ENCODE data around the gene C2orf74. TPM values are rescaled to one million over a fixed set of nuclear protein-coding genes. Genes with fewer than 3 reads are reported as not detected.

Gene C2orf74
- total RNA-seq, 1 donor from 2014 or later = 10.0 TPM

DNA sequence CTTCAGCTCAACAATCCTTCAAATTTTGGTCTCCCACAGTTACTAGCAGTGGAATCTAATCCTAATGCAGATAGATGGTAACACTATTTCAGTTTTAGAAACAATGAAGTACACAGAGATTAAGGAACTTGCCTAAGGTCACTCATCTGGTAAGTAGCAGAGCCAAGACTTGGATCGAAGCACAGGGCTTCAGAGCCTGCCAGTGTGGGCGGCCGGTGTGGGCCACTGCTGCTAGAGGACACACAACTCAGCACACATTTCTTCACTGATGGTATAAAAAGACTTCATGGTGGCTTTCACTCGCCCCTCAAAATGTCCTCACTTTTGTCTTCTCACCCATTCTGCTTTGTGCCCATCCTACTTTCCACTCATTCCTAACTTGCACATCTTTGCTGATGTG is 11.1 kb downstream of the C2orf74 start:
- Mint-ChIP-seq H3K4me1 (ENCODE audit: low read depth) (peaks cover 8% of the 10 kb centered on the region), H3K36me3 (ENCODE audit: insufficient read depth) (peaks cover 1% of the 10 kb centered on the region), H3K27me3 (peaks cover 17% of the 10 kb centered on the region), H3K9me3 (ENCODE audit: low read depth) (no peaks in the 10 kb centered on the region), H3K4me3 (ENCODE audit: low read depth) (no peak overlapping the region), H3K27ac (no peak overlapping the region)
- TF ChIP-seq, protein P1, sequence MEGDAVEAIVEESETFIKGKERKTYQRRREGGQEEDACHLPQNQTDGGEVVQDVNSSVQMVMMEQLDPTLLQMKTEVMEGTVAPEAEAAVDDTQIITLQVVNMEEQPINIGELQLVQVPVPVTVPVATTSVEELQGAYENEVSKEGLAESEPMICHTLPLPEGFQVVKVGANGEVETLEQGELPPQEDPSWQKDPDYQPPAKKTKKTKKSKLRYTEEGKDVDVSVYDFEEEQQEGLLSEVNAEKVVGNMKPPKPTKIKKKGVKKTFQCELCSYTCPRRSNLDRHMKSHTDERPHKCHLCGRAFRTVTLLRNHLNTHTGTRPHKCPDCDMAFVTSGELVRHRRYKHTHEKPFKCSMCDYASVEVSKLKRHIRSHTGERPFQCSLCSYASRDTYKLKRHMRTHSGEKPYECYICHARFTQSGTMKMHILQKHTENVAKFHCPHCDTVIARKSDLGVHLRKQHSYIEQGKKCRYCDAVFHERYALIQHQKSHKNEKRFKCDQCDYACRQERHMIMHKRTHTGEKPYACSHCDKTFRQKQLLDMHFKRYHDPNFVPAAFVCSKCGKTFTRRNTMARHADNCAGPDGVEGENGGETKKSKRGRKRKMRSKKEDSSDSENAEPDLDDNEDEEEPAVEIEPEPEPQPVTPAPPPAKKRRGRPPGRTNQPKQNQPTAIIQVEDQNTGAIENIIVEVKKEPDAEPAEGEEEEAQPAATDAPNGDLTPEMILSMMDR (IDR thresholded peaks at IDR 0.05; ENCODE audit: unreplicated experiment) = no peak
- DNase-seq (ENCODE audit: low spot score, unreplicated experiment) = no peak

GRCh38 chr2:61175036-61175435 is 13.0 kb downstream of the C2orf74 start:
- no peak for DNase-seq (ENCODE audit: low spot score, unreplicated experiment)
- Mint-ChIP-seq H3K4me3 (ENCODE audit: low read depth) (peak overlapping the region; percentile 49), H3K9me3 (ENCODE audit: low read depth) (no peaks in the 10 kb centered on the region), H3K27me3 (peaks cover 17% of the 10 kb centered on the region), H3K36me3 (ENCODE audit: insufficient read depth) (peaks cover 7% of the 10 kb centered on the region), H3K4me1 (ENCODE audit: low read depth) (peaks cover 25% of the 10 kb centered on the region), H3K27ac (no peak overlapping the region)
- TF ChIP-seq, protein P1 (IDR thresholded peaks at IDR 0.05; ENCODE audit: unreplicated experiment) = no peak

- H3K9me3 Mint-ChIP-seq (ENCODE audit: low read depth) = no peaks in the 10 kb centered on the region
- TF ChIP-seq, protein P1 (IDR thresholded peaks at IDR 0.05; ENCODE audit: unreplicated experiment) = no peak
- H3K27me3 Mint-ChIP-seq = peaks cover 17% of the 10 kb centered on the region
- peaks cover 11% of the 10 kb centered on the region for H3K36me3 Mint-ChIP-seq (ENCODE audit: insufficient read depth)
- peak; percentile 95 for DNase-seq (ENCODE audit: low spot score, unreplicated experiment)
- peak overlapping the region; percentile 85 for H3K4me3 Mint-ChIP-seq (ENCODE audit: low read depth)
- peak overlapping the region; percentile 90 for H3K27ac Mint-ChIP-seq
- peaks cover 39% of the 10 kb centered on the region for H3K4me1 Mint-ChIP-seq (ENCODE audit: low read depth)
Observed at GRCh38 chr2:61176755-61177726, 15.1 kb downstream of the C2orf74 start.

DNA sequence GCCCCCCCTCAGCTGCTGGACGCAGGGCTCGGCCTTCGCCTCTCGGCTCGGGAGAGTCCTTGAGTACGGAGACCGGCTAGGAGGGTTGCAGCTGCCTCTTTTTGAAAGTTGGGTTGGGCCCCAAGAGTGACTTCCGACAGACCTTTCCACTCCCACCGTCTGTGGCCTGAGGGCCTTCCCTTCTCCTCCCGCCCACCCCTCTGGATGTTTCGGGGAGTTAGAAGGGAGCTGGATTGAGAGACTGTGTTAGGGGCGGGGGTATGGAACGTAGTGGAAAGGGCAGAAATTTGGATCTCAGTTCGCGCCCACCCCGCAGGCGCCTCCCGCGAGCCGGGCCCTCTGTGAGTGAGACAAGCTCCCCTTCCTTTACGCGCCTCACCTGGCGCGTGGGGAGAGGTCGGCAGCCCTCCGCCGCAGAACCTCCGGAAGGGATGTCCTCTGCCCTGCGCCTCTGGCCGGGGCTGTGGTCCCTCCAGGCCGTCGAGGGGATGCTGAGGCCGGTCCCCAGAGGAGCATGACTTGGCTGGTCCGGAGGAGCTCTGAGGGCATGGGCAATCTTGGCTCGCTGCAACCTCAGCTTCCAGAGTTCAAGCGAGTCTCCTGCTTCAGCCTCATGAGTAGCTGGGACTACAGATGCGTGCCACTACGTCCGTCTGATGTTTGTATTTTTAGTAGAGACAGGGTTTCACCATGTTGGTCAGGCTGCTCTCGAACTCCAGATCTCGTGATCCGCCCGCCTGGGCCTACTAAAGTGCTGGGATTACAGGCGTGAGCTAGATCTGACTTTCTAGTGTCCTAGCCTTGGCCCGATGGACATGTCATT is 15.9 kb downstream of the C2orf74 start:
- no peaks in the 10 kb centered on the region for H3K9me3 Mint-ChIP-seq (ENCODE audit: low read depth)
- H3K27me3 Mint-ChIP-seq = peaks cover 17% of the 10 kb centered on the region
- no peak for DNase-seq (ENCODE audit: low spot score, unreplicated experiment)
- peak overlapping the region; percentile 85 for H3K4me3 Mint-ChIP-seq (ENCODE audit: low read depth)
- H3K36me3 Mint-ChIP-seq (ENCODE audit: insufficient read depth) = peaks cover 18% of the 10 kb centered on the region
- TF ChIP-seq, protein P1 (IDR thresholded peaks at IDR 0.05; ENCODE audit: unreplicated experiment) = no peak
- peak overlapping the region; percentile 97 for H3K27ac Mint-ChIP-seq
- peaks cover 41% of the 10 kb centered on the region for H3K4me1 Mint-ChIP-seq (ENCODE audit: low read depth)

Measured in progenitor cell of endocrine pancreas (in vitro differentiated cells).